Measurements from ENCODE around the gene ABHD12B. TPM values are rescaled to one million over a fixed set of nuclear protein-coding genes. Genes with fewer than 3 reads are reported as not detected.

The ABHD12B gene
- total and polyA plus RNA-seq, 2 donors (not counting 3 experiments of a cell fraction or from before 2014, with no cell fraction given) = not detected

DNA sequence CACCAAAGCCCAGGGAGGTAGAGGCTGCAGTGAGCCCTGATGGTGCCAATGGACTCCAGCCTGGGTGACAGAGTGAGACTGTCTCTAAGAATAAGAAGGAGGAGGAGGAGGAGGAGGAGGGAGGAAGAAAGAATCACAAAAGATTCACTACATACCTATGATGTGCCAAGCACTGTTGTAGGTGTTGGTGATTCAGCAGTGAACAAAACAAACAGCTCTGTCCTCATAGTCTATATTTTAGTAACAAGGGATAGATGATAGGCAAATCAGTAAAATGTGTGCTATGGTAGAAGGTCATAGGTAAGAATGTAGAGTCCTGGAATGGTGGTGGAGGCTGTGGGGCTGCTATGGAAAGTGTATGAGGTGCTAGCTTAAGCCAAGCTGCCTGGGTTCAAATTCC is 18.0 kb upstream of the ABHD12B start:
- Histone ChIP-seq H3K9ac (replicated peaks; ENCODE audit: extremely low read depth, insufficient read depth, low read length) (no peak overlapping the region), H3K79me2 (ENCODE audit: control insufficient read depth, insufficient read depth, low read length) (no peaks in the 10 kb centered on the region), H3K27me3 (ENCODE audit: control insufficient read depth in 2 of 2, insufficient read depth in 2 of 2, low read length in 2 of 2) (peaks cover 0 to 1% of the 10 kb centered on the region in 2 experiments), H3K9me1 (replicated peaks; ENCODE audit: control insufficient read depth, extremely low read depth, insufficient read depth, low read length) (no peaks in the 10 kb centered on the region), H3K36me3 (ENCODE audit: control insufficient read depth in 2 of 2, extremely low read depth in 1 of 2, insufficient read depth in 2 of 2, low read length in 2 of 2) (no peaks in the 10 kb centered on the region), H3K27ac (ENCODE audit: insufficient read depth, low read depth, low read length) (no peak overlapping the region), H3K4me1 (ENCODE audit: control insufficient read depth, extremely low read depth, insufficient read depth, low read length) (no peaks in the 10 kb centered on the region), H2AFZ (ENCODE audit: low read depth, low read length) (no peak overlapping the region), H3K4me3 (replicated peaks in 1 of 3; ENCODE audit: insufficient read depth in 1 of 3, low read depth in 1 of 3, low read length in 3 of 3) (no peak overlapping the region), H3K4me2 (ENCODE audit: insufficient read depth, low read length) (no peak overlapping the region), H3K9me3 (replicated peaks; ENCODE audit: control insufficient read depth, insufficient read depth, low read length) (no peaks in the 10 kb centered on the region), H4K20me1 (replicated peaks; ENCODE audit: control insufficient read depth, extremely low read depth, insufficient read depth, low read length) (no peaks in the 10 kb centered on the region)
- BruUV-seq (replicated peaks) = no TSS peak
- CTCF ChIA-PET = interaction anchor here (1.2 kb wide), 1 partner anchor 31 kb away, joined by 3 read pairs; no protein-coding TSS in a partner anchor
- TF ChIP-seq EZH2 (IDR thresholded peaks at IDR 0.05; ENCODE audit: borderline replicate concordance, low read depth, low read length, severe bottlenecking) (no peak), MYC (IDR thresholded peaks at IDR 0.05; ENCODE audit: low read depth, low read length) (no peak), POLR2AphosphoS5 (IDR thresholded peaks at IDR 0.05; ENCODE audit: insufficient read depth, low read depth, low read length) (no peak), FOS (IDR thresholded peaks at IDR 0.05; ENCODE audit: borderline replicate concordance, insufficient read depth, low read length) (no peak), GATA2 (IDR thresholded peaks at IDR 0.05; ENCODE audit: insufficient read depth, insufficient read length, low read depth, low read length) (no peak), JUN (IDR thresholded peaks at IDR 0.05; ENCODE audit: borderline replicate concordance, insufficient read depth, insufficient read length, low read depth) (no peak), POLR2A (IDR thresholded peaks at IDR 0.05; ENCODE audit: low read depth, low read length) (no peak)
- TF ChIP-seq, protein P1, sequence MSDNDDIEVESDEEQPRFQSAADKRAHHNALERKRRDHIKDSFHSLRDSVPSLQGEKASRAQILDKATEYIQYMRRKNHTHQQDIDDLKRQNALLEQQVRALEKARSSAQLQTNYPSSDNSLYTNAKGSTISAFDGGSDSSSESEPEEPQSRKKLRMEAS (IDR thresholded peaks at IDR 0.05; ENCODE audit: insufficient read depth, insufficient read length) = no peak
- TF ChIP-seq, protein P2, sequence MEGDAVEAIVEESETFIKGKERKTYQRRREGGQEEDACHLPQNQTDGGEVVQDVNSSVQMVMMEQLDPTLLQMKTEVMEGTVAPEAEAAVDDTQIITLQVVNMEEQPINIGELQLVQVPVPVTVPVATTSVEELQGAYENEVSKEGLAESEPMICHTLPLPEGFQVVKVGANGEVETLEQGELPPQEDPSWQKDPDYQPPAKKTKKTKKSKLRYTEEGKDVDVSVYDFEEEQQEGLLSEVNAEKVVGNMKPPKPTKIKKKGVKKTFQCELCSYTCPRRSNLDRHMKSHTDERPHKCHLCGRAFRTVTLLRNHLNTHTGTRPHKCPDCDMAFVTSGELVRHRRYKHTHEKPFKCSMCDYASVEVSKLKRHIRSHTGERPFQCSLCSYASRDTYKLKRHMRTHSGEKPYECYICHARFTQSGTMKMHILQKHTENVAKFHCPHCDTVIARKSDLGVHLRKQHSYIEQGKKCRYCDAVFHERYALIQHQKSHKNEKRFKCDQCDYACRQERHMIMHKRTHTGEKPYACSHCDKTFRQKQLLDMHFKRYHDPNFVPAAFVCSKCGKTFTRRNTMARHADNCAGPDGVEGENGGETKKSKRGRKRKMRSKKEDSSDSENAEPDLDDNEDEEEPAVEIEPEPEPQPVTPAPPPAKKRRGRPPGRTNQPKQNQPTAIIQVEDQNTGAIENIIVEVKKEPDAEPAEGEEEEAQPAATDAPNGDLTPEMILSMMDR (IDR thresholded peaks at IDR 0.05; ENCODE audit: extremely low read depth in 1 of 2, insufficient read depth in 1 of 2, low read depth in 1 of 2, low read length in 2 of 2) = no peak
- DNase-seq (ENCODE audit: low read depth, low spot score) (no peak), FAIRE-seq (no peak)
- POLR2A ChIA-PET = no interaction called here
- intact Hi-C loops (cut with micrococcal nuclease) = no loop called here
- dilution Hi-C loops (cut with MboI; ENCODE audit: extremely low pct_ligation_motif_present, low sequenced_read_pairs) = no loop called here
